Measurements from ENCODE around the gene YTHDF1. TPM values are rescaled to one million over a fixed set of nuclear protein-coding genes. Genes with fewer than 3 reads are reported as not detected.

The YTHDF1 gene
- total and polyA plus RNA-seq, 2 donors (not counting 1 experiment from before 2014, with no cell fraction given), result 25.3 to 40.5 TPM

DNA sequence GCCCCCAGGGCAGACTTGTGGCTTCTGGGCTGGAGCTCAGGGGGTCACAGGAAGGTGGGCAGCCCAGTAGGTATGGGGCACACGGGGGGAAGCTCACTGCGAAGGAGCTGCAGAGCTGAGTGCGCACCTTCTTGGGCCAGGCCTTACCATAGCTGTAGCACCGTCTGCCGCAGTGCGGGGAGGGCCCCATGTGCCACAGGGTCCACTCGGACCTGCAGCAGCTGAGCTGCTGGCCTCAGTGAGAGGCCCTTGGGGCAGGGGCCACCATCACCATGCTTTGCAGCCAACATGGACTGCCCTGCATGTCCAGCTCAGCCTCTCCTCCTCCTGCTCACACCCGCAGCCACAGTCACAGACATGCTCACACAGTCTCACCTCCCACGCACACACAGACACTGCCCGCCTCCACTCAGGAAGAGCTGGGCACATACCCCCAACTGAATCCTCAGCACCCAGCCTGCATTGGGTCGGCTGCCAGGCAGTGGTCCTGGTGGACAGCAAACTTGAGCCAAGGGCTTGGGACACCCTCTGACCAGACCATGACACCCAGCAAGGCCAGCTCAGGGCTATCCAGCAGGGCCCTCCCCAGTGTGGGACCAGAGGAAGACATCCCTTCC, 35.3 kb downstream of the YTHDF1 start:
- CTCF ChIA-PET, result interaction anchor here (1.0 to 1.4 kb wide), 4 partner anchors 18 to 205 kb away, joined by 3 to 4 read pairs (median 4); no protein-coding TSS in a partner anchor
- intact Hi-C loops (cut with micrococcal nuclease), result no loop called here
- POLR2A ChIA-PET, result no interaction called here
- Histone ChIP-seq H3K4me3 (ENCODE audit: control extremely low read depth in 1 of 5, extremely low read depth in 1 of 5, insufficient read depth in 1 of 5, low read depth in 2 of 5, low read length in 4 of 5) (no peak overlapping the region), H3K36me3 (replicated peaks in 1 of 2; ENCODE audit: control extremely low read depth in 1 of 2, control insufficient read depth in 1 of 2, extremely low read depth in 1 of 2, insufficient read depth in 2 of 2, low read length in 1 of 2) (no peaks in the 10 kb centered on the region), H3K4me1 (ENCODE audit: control insufficient read depth in 2 of 2, insufficient read depth in 2 of 2, low read length in 2 of 2) (peaks cover 18 to 41% of the 10 kb centered on the region in 2 donors), H3K9ac (ENCODE audit: low read length) (no peak overlapping the region), H2AFZ (ENCODE audit: insufficient read depth, low read depth, low read length, poor library complexity, severe bottlenecking) (no peak overlapping the region), H3K27ac (ENCODE audit: low read length in 2 of 2) (no peak overlapping the region), H4K20me1 (ENCODE audit: control insufficient read depth, insufficient read depth, low read length, poor library complexity, severe bottlenecking) (no peaks in the 10 kb centered on the region), H3K9me3 (ENCODE audit: control extremely low read depth in 1 of 3, control insufficient read depth in 2 of 3, insufficient read depth in 1 of 3, low read length in 2 of 3) (peaks cover 0 to 5% (median 0%) of the 10 kb centered on the region in 3 donors), H3K79me2 (ENCODE audit: control insufficient read depth, insufficient read depth, low read length) (no peaks in the 10 kb centered on the region), H3K27me3 (replicated peaks in 1 of 4; ENCODE audit: control extremely low read depth in 1 of 4, control insufficient read depth in 3 of 4, insufficient read depth in 4 of 4, low read length in 3 of 4) (peaks cover 0 to 56% (median 24%) of the 10 kb centered on the region in 4 experiments), H3K4me2 (replicated peaks; ENCODE audit: low read depth, low read length, poor library complexity, severe bottlenecking) (no peak overlapping the region)
- WGBS (ENCODE audit: insufficient coverage), result 89% methylated on average over 11 of the region's 11 CpGs
- H3K4me1 Mint-ChIP-seq, result peaks cover 13% of the 10 kb centered on the region
- no peaks in the 10 kb centered on the region for H3K9me3 Mint-ChIP-seq (ENCODE audit: insufficient read depth)
- ATAC-seq (ENCODE audit: low read depth) (no peak), DNase-seq (no peak)
- no peak for TF ChIP-seq EZH2 (IDR thresholded peaks at IDR 0.05; ENCODE audit: borderline replicate concordance, insufficient read depth, low read depth, low read length, poor library complexity, severe bottlenecking)
- H3K27ac Mint-ChIP-seq, result no peak overlapping the region
- peak overlapping the region; percentile 63 for H3K4me3 Mint-ChIP-seq
- H3K27me3 Mint-ChIP-seq, result peaks cover 17% of the 10 kb centered on the region

DNA sequence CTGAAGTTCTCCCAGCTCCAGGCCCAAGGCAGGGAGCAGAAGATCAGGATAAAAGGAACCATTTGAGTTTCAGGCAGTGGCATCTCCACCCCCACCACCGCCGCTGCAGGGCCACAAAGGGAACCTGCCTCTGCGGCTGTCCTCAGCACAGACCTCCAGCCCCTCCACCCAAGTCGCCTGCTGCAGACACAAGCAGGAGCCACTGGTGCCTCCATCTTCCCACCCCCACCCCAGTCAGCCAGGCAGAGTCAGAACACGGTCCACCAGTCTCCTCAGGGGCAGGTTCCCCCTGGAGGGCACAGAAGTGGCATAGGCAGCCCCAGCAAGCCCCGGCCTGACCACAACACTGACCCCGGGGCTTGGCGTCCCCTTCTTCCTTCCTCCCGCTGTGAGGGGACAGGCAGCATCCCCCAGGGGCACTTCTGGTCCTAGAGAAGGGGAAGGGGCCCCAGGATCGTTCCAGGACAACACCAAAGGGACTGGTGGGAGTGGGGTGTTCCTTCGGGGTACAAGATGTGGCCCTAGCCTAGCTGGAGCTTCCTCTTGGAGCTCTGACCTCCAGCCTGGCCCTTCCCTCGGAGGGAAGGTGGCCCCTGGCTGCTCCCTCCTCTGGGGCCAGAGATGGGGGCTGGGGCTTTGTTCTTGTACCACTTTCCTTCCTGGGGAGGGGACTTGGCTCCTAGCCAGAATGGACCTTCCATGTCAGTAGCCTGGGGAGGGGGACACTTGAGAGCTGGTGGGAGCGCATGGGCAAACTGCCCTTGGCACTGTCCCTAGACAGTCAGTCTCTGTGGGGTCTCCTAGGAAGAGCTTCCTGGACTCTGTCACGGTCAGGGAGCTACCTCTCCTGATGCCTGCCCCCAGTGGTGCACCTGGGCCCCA, 36.0 kb downstream of the YTHDF1 start:
- H3K9me3 ChIP-seq (ENCODE audit: control extremely low read depth in 1 of 3, control insufficient read depth in 2 of 3, insufficient read depth in 1 of 3, low read length in 2 of 3), result peaks cover 0 to 5% (median 0%) of the 10 kb centered on the region in 3 donors
- Mint-ChIP-seq H3K9me3 (ENCODE audit: insufficient read depth) (no peaks in the 10 kb centered on the region), H3K4me1 (peaks cover 13% of the 10 kb centered on the region), H3K4me3 (peak overlapping the region; percentile 77), H3K27me3 (peaks cover 17% of the 10 kb centered on the region), H3K27ac (no peak overlapping the region)
- no peaks in the 10 kb centered on the region for H3K36me3 ChIP-seq (replicated peaks in 1 of 2; ENCODE audit: control extremely low read depth in 1 of 2, control insufficient read depth in 1 of 2, extremely low read depth in 1 of 2, insufficient read depth in 2 of 2, low read length in 1 of 2)
- 23% methylated on average over 14 of the region's 14 CpGs for WGBS (ENCODE audit: insufficient coverage)
- H4K20me1 ChIP-seq (ENCODE audit: control insufficient read depth, insufficient read depth, low read length, poor library complexity, severe bottlenecking), result no peaks in the 10 kb centered on the region
- H3K4me2 ChIP-seq (replicated peaks; ENCODE audit: low read depth, low read length, poor library complexity, severe bottlenecking), result peak overlapping the region; percentile 96
- H3K27ac ChIP-seq (ENCODE audit: low read length in 2 of 2), result no peak overlapping the region
- ChIA-PET POLR2A (no interaction called here), CTCF (interaction anchor here (0.8 to 1.4 kb wide), 4 partner anchors 16 to 205 kb away, joined by 3 to 5 read pairs (median 4); no protein-coding TSS in a partner anchor)
- H2AFZ ChIP-seq (ENCODE audit: insufficient read depth, low read depth, low read length, poor library complexity, severe bottlenecking), result peak overlapping the region; percentile 69
- H3K9ac ChIP-seq (ENCODE audit: low read length), result peak overlapping the region; percentile 61
- DNase-seq (peak; percentile 27), ATAC-seq (ENCODE audit: low read depth) (no peak)
- no peak for TF ChIP-seq EZH2 (IDR thresholded peaks at IDR 0.05; ENCODE audit: borderline replicate concordance, insufficient read depth, low read depth, low read length, poor library complexity, severe bottlenecking)
- TF ChIP-seq, protein P1, sequence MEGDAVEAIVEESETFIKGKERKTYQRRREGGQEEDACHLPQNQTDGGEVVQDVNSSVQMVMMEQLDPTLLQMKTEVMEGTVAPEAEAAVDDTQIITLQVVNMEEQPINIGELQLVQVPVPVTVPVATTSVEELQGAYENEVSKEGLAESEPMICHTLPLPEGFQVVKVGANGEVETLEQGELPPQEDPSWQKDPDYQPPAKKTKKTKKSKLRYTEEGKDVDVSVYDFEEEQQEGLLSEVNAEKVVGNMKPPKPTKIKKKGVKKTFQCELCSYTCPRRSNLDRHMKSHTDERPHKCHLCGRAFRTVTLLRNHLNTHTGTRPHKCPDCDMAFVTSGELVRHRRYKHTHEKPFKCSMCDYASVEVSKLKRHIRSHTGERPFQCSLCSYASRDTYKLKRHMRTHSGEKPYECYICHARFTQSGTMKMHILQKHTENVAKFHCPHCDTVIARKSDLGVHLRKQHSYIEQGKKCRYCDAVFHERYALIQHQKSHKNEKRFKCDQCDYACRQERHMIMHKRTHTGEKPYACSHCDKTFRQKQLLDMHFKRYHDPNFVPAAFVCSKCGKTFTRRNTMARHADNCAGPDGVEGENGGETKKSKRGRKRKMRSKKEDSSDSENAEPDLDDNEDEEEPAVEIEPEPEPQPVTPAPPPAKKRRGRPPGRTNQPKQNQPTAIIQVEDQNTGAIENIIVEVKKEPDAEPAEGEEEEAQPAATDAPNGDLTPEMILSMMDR (IDR thresholded peaks at IDR 0.05), result no peak
- peaks cover 0 to 63% (median 27%) of the 10 kb centered on the region in 4 experiments for H3K27me3 ChIP-seq (replicated peaks in 1 of 4; ENCODE audit: control extremely low read depth in 1 of 4, control insufficient read depth in 3 of 4, insufficient read depth in 4 of 4, low read length in 3 of 4)
- peaks cover 21 to 47% of the 10 kb centered on the region in 2 donors for H3K4me1 ChIP-seq (ENCODE audit: control insufficient read depth in 2 of 2, insufficient read depth in 2 of 2, low read length in 2 of 2)
- intact Hi-C loops (cut with micrococcal nuclease), result loop anchor here (1.0 kb wide), 1 partner anchor 36 kb away; the partner anchor contains the start of gene YTHDF1
- peak overlapping the region in 3 of 5 experiments; percentile 28 to 65 (median 55) for H3K4me3 ChIP-seq (ENCODE audit: control extremely low read depth in 1 of 5, extremely low read depth in 1 of 5, insufficient read depth in 1 of 5, low read depth in 2 of 5, low read length in 4 of 5)
- H3K79me2 ChIP-seq (ENCODE audit: control insufficient read depth, insufficient read depth, low read length), result no peaks in the 10 kb centered on the region
